GM23248 (cell line): Measurements from ENCODE around the gene RCOR2. TPM values are rescaled to one million over a fixed set of nuclear protein-coding genes. Genes with fewer than 3 reads are reported as not detected.
A peak's percentile ranks its signal among the peaks of the same experiment; 100 is the strongest.

Experiments
- DNase-seq: peaks from one replicate; pipeline ENCODE4 v3.0.0-alpha.2; 2015
- H2AFZ ChIP-seq: fragments of 200-600 bp; sonication (generic); 2 replicates; pipeline ENCODE4 v1.6.1; 2016; ENCODE audit warnings: antibody characterized with exemption
- H3F3A ChIP-seq: fragments of 200-600 bp; sonication (generic); 2 replicates; pipeline ENCODE4 v1.6.1; 2016; ENCODE audit warnings: mild to moderate bottlenecking, antibody characterized with exemption, mixed run types; ENCODE audit not compliant: insufficient read depth
- H3K27ac ChIP-seq: fragments of 200-600 bp; sonication (generic); 2 replicates; pipeline ENCODE4 v1.5.1; 2016; ENCODE audit warnings: mild to moderate bottlenecking
- H3K27me3 ChIP-seq: fragments of 200-600 bp; sonication (generic); replicated peaks from 2 replicates; pipeline ENCODE4 v1.6.1; 2016; ENCODE audit warnings: mild to moderate bottlenecking; ENCODE audit not compliant: insufficient read depth
- H3K36me3 ChIP-seq: fragments of 200-600 bp; sonication (generic); 2 replicates; pipeline ENCODE4 v1.6.1; 2016; ENCODE audit warnings: low read depth, mild to moderate bottlenecking
- H3K4me1 ChIP-seq: fragments of 200-600 bp; sonication (generic); 2 replicates; pipeline ENCODE4 v1.6.1; 2016; ENCODE audit warnings: mild to moderate bottlenecking; ENCODE audit not compliant: insufficient read depth
- H3K4me2 ChIP-seq: fragments of 200-600 bp; sonication (generic); one replicate; pipeline ENCODE4 v1.6.1; 2016; ENCODE audit warnings: mild to moderate bottlenecking; ENCODE audit not compliant: unreplicated experiment
- H3K4me3 ChIP-seq: fragments of 200-600 bp; sonication (generic); 2 replicates; pipeline ENCODE4 v1.5.1; 2016; ENCODE audit warnings: mild to moderate bottlenecking
- H3K79me2 ChIP-seq: fragments of 200-600 bp; sonication (generic); 2 replicates; pipeline ENCODE4 v1.6.1; 2016; ENCODE audit warnings: mild to moderate bottlenecking; ENCODE audit not compliant: insufficient read depth
- H3K9ac ChIP-seq: fragments of 200-600 bp; sonication (generic); 2 replicates; pipeline ENCODE4 v1.6.1; 2016; ENCODE audit warnings: mild to moderate bottlenecking
- H3K9me2 ChIP-seq: fragments of 200-600 bp; sonication (generic); 2 replicates; pipeline ENCODE4 v1.6.1; 2016; ENCODE audit warnings: mixed run types, mild to moderate bottlenecking, moderate library complexity; ENCODE audit not compliant: insufficient read depth
- H3K9me3 ChIP-seq: fragments of 200-600 bp; sonication (generic); one replicate; pipeline ENCODE4 v1.6.1; 2017; ENCODE audit warnings: low read depth
- H4K20me1 ChIP-seq: fragments of 200-600 bp; sonication (generic); 2 replicates; pipeline ENCODE4 v1.6.0; 2016; ENCODE audit not compliant: insufficient read depth
- EZH2 ChIP-seq: fragments of 200-600 bp; sonication (generic); IDR thresholded peaks from 2 replicates; pipeline ENCODE4 v1.6.1; 2018; ENCODE audit warnings: antibody characterized with exemption, mild to moderate bottlenecking; ENCODE audit not compliant: insufficient read depth, poor library complexity, severe bottlenecking
- EZH2phosphoT487 ChIP-seq: fragments of 200-600 bp; sonication (generic); IDR thresholded peaks from 2 replicates; pipeline ENCODE4 v1.6.1; 2018; ENCODE audit warnings: antibody characterized with exemption, moderate library complexity, mild to moderate bottlenecking, low read depth; ENCODE audit not compliant: insufficient read depth
- WGBS, 2 experiments: methylation state at CpG; one replicate each; pipeline ENCODE4 v1.1.6; 2015 to 2017; ENCODE audit warnings: low lambda C conversion rate in 2 of 2, low coverage in 1 of 2; ENCODE audit errors: missing lambda C conversion rate in 2 of 2; 5-methylcytosine and 5-hydroxymethylcytosine counted together
- in situ Hi-C: fragments of 300-500 bp; cut with MboI; formaldehyde crosslinking; loops from 2 replicates; pipeline ENCODE4 v1.15.0; 2020
- polyA plus RNA-seq: library from polyadenylated mRNA; unstranded; fragments of >200 nt; fragmentation: Nextera tagmentation; extraction: Ambion mirVana; gene quantifications from 2 replicates; pipeline ENCODE4 v1.2.1, GENCODE V29; 2016
- total RNA-seq: library from RNA; depleted of rRNA; stranded (reverse); fragments of >200 nt; shearing (Covaris generic); gene quantifications from 2 replicates; pipeline ENCODE4 v1.2.3, GENCODE V29; 2014

RCOR2 gene
- total and polyA plus RNA-seq, 2 experiments from 2014 or later = 1.8 TPM; not detected in 1

GRCh38 chr11:63958008-63958407, 41.0 kb upstream of the RCOR2 start:
- Histone ChIP-seq H3K27ac (no peak overlapping the region), H4K20me1 (no peaks in the 10 kb centered on the region), H2AFZ (no peak overlapping the region), H3K9ac (no peak overlapping the region), H3K4me1 (peaks cover 3% of the 10 kb centered on the region; the same call in 1 of the 2 replicates), H3K4me3 (no peak overlapping the region), H3K36me3 (no peaks in the 10 kb centered on the region), H3K27me3 (no peaks in the 10 kb centered on the region), H3F3A (no peaks in the 10 kb centered on the region), H3K79me2 (no peaks in the 10 kb centered on the region), H3K4me2 (no peak overlapping the region), H3K9me3 (no peaks in the 10 kb centered on the region), H3K9me2 (no peaks in the 10 kb centered on the region)
- DNase-seq = no peak
- 92 to 98% methylated on average over 5 of the region's 5 CpGs for WGBS, 2 experiments
- TF ChIP-seq EZH2 = no peak
- no peak for TF ChIP-seq EZH2phosphoT487
- in situ Hi-C loops = no loop called here

DNA sequence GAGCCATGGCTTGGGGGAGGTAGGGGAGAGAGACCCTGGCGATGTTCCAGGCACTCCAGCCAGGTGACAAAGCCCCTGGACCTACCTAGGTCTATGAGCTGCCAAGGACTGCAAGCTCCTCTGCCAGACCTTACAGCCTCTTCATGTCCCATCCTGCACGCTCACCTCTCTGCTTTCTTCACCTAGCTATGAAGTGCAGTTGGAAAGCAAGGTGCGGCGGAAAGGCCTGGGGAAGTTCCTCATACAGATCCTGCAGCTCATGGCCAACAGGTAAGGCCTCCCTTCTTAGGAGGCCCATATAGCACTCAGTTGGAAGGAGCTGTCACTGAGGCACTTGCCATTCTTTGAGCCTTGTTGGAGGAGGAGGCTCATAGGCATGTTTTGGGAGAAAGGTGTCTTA, 35.6 kb upstream of the RCOR2 start:
- WGBS, 2 experiments = 94 to 95% methylated on average over 3 to 4 of the region's 4 CpGs
- H3K9ac ChIP-seq = no peak overlapping the region
- TF ChIP-seq EZH2 (no peak), EZH2phosphoT487 (no peak)
- H2AFZ ChIP-seq = no peak overlapping the region
- no peaks in the 10 kb centered on the region; the same call in 1 of the 2 replicates for H3K36me3 ChIP-seq
- H3K27me3 ChIP-seq = no peaks in the 10 kb centered on the region
- no peak overlapping the region for H3K4me3 ChIP-seq
- H3K4me1 ChIP-seq = no peaks in the 10 kb centered on the region
- in situ Hi-C loops = no loop called here
- H3K4me2 ChIP-seq = no peak overlapping the region
- H3K27ac ChIP-seq = no peak overlapping the region
- no peaks in the 10 kb centered on the region for H3K79me2 ChIP-seq
- no peak for DNase-seq
- no peaks in the 10 kb centered on the region for H4K20me1 ChIP-seq
- H3K9me3 ChIP-seq = no peaks in the 10 kb centered on the region
- no peaks in the 10 kb centered on the region for H3K9me2 ChIP-seq
- no peaks in the 10 kb centered on the region for H3F3A ChIP-seq

GRCh38 chr11:63951779-63952536, 35.0 kb upstream of the RCOR2 start:
- H3K9ac ChIP-seq = no peak overlapping the region
- H2AFZ ChIP-seq = no peak overlapping the region
- no peaks in the 10 kb centered on the region for H4K20me1 ChIP-seq
- H3K4me2 ChIP-seq = no peak overlapping the region
- no peaks in the 10 kb centered on the region; the same call in 1 of the 2 replicates for H3K36me3 ChIP-seq
- H3K79me2 ChIP-seq = no peaks in the 10 kb centered on the region
- H3K9me2 ChIP-seq = no peaks in the 10 kb centered on the region
- in situ Hi-C loops = no loop called here
- no peaks in the 10 kb centered on the region for H3K4me1 ChIP-seq
- H3K27ac ChIP-seq = no peak overlapping the region
- no peaks in the 10 kb centered on the region for H3K9me3 ChIP-seq
- TF ChIP-seq EZH2phosphoT487 (no peak), EZH2 (no peak)
- no peak overlapping the region for H3K4me3 ChIP-seq
- peak; percentile 23 for DNase-seq
- no peaks in the 10 kb centered on the region for H3K27me3 ChIP-seq
- WGBS, 2 experiments = 90% methylated on average over 20 of the region's 20 CpGs
- no peaks in the 10 kb centered on the region for H3F3A ChIP-seq

DNA sequence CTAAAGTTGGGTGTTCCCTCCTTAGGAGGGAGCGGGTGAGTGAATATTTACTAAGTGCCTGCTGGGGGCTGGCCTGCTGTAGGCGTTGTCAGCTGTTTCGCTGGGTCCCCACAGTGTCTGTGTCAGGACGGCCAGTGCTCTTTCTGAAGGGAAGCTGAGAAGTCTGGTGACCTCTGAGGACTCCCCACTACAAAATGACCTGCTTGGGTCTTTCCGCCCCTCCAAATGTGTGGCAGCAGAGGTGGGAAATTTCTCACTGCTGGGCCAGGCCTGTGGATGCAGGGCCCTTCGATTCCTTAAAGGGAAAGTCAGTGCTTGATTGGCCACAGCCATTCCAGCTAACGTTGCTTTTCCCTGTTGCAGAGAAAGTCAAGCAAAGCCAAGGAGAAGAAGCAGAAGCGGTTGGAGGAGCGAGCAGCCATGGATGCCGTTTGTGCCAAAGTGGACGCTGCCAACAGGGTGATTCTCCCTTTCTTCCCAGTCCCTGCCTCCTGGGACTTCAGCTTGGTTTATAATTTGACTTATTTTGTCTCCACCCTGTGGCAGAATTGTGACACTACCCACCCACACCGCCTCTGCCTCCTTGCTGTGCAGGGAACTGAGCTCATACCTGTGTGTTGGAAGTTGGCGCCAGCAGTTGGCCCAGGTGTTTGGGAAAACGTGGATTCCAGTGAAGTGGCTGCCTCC, 28.7 kb upstream of the RCOR2 start:
- Histone ChIP-seq H3K4me3 (peak overlapping the region; percentile 19), H3K36me3 (no peaks in the 10 kb centered on the region; the same call in 1 of the 2 replicates), H3K9ac (peak overlapping the region; percentile 69), H3K9me2 (no peaks in the 10 kb centered on the region), H3K9me3 (no peaks in the 10 kb centered on the region), H3K27me3 (no peaks in the 10 kb centered on the region), H2AFZ (peak overlapping the region; percentile 78), H3K79me2 (peaks cover 40% of the 10 kb centered on the region), H3F3A (0 out of 2 replicates have a peak, but pooled peaks cover 4% of the 10 kb centered on the region), H4K20me1 (no peaks in the 10 kb centered on the region), H3K4me1 (peaks cover 10% of the 10 kb centered on the region), H3K27ac (peak overlapping the region; percentile 61), H3K4me2 (peak overlapping the region; percentile 63)
- in situ Hi-C loops = no loop called here
- TF ChIP-seq EZH2 (no peak), EZH2phosphoT487 (no peak)
- 19 to 26% methylated on average over 14 of the region's 14 CpGs for WGBS, 2 experiments
- peak; percentile 91 for DNase-seq
